HG03575 (cell line): ENCODE measurements around the gene NCR3LG1.

ENCODE experiments used
- ATAC-seq: cut with Tn5 transposase; IDR thresholded peaks from one replicate; pipeline ENCODE4 v1.9.1; 2021; ENCODE audit not compliant: unreplicated experiment, insufficient number of reproducible peaks, low FRiP score; ENCODE audit errors: extremely low read depth

The NCR3LG1 gene

DNA sequence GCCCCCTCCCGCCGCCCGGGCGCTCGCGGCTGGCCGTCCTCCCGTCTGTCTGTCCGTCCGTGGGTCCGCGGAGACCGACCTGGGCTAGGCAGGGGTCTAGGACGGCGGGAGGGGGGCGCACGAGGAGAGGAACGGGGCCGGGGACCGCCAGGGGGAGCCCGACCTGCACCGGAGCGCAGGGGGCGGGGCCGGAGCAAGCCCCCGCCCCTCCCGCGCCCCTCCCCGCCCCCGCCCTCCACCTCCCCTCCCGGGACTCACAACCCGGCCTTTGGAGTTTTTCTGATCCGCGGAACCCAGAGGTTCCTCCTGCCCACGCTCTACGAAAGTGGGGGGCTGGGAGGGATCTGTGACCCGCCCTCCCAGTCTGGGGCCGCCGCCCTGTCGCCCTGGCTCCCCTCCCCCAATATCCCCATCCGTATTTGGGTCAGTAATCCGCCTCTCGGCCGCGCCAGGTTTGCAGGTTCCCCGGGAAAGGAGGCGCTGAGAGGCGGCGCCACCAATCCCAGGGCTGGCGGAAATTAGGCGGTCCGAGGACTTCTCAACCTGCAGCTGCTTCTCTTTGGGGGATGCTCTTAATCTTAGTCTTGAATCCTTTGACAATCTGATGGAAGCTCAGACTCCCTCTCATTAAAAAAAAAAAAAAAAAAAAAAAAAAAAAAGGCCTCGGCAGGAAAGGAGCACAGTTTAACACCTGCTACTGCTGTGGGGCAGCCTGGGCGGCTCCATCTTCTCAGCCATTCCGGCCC lies 37.8 kb downstream of the NCR3LG1 start:
- no peak for ATAC-seq

DNA sequence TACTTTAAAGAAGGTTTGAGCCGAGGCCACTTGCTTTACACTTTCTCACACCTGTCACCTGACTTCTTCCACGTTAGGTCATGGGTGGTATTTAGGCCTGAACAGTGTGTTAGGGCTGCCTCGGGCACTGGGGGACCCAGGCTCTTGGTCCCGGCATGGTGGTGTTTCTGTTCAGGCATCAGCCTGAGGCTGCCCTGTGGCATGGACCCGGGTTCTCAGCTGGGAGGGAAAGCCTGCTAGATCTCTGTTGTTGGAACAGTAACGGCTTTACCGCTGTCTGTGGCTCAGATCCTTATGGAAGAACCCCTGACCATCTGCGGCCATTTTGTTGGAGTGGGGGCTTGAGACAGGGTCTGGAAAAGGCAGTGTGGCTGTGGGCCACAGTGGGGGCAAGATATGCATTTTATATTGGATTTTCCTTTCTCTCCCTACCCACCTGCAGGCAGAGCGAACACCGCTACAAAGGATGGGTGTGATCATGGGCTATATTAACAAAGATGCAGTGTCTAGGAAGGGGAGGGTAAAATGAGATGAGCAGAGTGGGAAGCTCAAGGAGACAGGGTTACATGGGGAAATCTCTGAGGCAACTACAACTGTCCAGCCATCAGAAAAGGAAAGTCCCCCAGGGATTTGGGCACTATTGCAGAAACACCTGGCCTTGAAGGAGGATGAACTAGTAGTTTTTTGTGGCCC lies 38.5 kb downstream of the NCR3LG1 start:
- ATAC-seq, result no peak

DNA sequence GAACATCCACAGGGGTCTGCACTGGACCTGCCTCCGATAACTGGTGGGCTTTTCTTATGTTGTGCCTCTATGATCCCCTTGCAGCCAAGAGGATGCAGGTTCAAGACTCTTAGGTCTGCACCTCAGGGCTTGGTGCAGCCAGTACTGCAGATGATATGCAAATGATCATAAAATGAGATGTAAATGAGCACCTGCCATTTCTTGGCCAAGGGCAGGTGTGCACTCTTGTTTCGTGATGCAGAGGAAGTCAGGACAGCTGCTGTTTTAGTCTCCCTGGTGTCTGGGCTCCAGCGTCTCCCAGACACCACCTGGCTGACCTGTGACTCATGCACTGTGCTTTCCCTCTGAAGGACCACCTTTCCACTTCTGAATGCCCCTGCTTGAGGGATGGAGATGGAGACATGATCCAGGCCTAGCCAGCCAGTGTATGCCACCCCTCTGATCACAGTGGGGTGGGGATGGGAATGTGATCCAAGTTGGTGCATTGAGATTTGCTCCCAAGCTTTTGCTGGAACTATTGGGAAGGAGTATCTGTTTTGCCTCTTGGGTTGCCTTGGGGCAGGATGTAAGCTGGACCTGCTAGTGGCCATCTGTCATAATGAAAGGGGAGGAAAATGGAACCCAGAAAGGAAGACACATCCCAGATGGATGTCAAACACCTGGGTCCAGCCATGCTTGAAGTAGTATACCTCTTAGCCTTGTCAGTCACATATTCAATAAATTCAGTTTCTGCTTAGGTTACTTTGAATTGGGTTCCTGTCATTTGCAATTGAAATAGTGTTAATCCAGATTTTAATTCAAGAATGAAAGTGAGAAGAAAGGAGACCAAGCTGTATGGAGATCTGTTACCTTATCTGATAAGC lies 40.1 kb downstream of the NCR3LG1 start:
- no peak for ATAC-seq

DNA sequence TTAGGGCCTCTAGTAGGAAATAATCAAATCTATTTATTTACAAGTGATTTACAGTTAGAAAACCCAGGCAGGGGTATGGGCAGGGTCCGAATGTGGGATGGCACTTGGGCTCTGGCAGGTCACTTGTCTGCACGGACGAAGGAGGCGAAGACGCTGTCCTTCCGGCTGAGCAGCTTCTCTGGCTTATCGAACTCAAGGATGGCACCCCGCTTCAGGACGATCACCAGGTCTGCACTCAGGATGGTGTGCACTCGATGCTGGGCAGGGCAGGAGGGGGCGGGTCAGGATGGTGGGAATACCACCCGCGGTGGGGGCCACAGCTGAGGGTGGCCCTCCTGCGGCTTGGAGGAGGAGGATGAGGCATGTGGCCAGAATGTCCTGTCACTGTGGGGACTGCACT lies 41.3 kb downstream of the NCR3LG1 start:
- ATAC-seq, result no peak

DNA sequence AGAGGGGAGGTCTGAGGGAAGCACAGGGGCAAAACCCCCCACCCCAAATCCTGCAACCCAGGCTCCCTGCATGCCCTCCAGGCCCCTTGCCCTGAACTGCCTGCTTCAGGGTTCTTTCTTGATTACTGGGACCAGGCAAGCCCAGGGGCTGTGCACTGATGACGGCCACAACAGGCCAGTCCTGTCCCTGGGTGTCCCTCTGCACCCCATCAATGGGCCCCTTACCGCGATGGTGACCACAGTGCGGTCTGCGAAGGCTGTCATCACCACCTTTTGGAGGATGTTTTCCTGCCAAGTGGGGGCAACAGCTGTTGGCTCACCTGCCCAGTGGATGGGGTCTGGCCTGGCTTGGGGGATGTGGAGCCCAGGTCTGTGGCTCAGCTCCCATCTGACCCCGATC lies 41.9 kb downstream of the NCR3LG1 start:
- ATAC-seq, result no peak

DNA sequence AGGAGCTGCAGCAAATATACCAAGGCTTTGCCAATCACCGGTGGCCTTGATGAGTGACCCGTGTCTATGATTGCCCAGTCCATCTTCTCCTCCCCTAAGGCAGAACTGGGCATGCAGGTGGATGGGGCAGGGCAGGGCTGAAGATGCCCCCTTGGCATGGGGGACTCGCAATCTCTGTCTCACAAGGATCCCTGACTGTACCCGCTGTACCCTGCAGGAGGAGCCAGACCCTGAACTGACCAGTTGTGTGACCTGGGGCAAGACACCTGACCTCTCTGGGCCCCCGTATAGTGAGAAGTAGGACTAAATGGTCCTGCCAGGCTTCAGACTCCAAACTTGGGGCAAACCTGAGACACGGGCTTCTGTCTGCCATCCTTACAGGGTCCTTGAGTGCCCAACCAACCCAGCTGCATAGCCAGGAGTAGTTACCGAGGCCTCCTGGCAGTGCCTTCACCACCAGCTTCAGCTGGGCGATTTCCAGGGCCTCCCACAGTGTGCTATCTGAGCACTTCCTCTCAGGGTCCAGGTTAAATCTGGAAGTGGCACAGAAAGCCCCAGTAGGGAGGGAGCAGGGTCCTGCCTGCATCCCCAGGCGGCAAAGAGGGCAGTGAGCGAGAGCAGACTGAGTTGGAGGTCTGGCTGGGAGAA lies 43.3 kb downstream of the NCR3LG1 start:
- no peak for ATAC-seq

DNA sequence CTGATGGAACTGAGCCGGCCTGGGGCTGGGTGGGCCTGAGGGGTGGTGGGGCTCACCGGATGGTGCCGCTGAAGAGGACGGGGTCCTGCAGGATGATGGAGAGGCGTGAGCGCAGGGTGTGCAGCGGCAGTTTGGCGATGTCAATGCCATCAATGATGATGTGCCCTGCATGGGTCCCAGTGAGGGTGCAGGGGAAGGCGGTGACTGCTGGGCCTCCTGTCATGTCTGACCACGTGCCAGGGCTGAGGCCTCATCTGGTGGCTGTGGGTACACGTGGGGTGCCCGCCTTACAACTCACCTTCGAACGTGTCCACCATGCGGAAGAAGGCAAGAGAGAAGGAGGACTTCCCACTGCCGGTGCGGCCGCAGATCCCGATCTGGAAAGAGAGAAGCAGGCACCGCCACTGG lies 44.0 kb downstream of the NCR3LG1 start:
- no peak for ATAC-seq

DNA sequence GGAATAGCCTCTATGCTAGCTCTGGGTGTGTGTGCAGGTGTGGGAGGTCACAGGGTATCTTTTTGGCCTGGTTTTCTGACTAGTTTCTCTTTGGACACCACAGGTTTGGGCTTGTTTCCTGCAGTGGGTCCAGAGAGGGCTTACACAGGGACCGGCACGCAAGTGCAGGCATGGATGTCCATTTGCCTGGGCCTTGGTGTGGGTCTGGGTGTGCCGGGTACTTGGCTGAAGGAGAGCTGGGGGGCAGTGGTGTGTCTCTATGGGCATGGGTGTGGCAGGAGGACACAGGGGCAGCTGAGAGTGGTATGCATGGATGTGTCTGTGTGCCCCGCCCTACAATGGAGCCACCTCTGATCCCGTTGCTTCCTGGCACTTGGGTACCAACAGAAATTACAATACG lies 44.4 kb downstream of the NCR3LG1 start:
- no peak for ATAC-seq

DNA sequence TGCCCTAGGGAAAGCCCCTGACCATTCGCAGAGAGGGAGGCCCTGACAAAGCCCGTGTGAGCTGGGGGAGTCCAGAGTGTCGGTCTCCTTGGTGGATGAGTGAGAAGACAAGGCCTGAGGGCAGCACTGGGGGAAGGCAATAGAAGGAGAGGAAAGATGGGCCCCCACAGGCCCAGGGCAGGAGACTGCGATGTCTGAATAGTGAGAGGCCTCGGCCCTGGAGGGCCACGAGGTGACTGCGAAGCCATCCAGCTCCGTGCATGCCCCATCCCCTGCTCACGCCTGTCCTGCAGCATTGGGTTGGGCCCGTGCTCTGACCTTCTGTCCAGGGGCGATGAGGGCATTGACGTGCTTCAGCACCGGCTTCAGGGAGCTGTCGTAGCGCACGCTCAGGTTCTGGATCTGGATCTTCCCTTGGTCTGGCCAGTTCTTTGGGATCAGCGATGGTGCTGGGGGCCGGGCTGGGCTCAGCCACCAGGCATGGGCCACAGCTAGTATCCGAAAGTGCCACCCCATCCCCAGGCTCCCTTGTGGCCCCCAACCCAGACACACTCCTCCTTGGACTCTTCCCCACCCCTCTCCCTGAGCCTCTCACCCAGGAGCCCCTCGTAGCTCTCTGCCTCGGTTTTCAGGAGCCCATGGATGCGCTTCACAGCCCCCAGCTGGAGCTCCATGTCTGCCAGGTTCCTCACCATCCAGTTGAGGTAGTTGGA lies 45.2 kb downstream of the NCR3LG1 start:
- ATAC-seq, result no peak

DNA sequence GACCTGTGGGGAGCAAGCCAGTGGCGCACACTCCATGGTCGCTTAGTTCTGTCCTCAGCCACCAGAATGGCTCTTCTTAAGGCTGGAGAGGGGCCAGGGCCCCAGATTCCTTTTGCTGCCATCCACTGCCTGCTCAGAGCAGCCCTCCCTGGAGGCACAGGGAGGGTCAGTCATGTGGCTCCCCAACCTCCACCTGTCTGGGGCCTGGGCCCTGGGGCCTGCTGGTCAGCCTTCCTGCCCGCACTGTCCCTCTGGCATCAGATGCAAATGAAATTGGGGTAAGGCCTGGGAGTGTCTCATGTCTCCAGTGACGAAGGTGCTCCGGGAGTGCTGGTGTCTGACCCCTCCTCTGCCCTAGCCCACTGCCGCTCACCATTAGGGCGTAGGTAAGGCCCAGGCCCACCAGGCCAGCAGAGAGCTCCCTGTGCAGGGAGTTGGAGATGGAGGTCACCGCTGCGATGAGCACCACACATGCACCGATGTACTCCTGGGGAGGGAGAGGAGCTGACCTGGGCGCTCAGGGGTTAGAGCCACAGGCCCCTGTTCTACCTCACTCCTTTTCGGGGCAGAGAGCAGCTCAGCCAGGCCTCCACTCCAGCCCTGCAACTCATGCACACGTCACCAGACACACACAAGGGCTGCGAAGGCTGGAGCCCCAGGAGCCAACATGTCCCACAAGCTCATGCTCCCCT lies 45.9 kb downstream of the NCR3LG1 start:
- ATAC-seq, result no peak

DNA sequence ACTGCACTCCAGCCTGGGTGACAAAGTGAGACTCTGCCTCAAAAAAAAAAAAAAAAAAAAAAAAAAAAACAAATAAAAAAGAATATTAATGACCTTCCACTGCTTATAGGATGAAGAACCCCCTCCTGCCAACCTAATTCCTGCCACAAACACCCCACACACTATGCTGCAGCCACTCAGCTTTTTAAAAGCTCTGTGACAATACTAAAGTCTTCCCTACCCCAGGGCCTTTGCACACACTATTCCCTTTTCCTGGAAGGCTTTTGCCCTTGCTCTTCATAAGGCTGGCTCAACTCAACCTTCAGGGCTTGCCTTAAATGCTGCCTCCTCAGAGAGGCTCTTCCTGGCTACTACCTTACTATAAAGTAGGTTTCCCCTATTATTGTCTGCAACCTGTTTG lies 47.6 kb downstream of the NCR3LG1 start:
- ATAC-seq, result no peak

DNA sequence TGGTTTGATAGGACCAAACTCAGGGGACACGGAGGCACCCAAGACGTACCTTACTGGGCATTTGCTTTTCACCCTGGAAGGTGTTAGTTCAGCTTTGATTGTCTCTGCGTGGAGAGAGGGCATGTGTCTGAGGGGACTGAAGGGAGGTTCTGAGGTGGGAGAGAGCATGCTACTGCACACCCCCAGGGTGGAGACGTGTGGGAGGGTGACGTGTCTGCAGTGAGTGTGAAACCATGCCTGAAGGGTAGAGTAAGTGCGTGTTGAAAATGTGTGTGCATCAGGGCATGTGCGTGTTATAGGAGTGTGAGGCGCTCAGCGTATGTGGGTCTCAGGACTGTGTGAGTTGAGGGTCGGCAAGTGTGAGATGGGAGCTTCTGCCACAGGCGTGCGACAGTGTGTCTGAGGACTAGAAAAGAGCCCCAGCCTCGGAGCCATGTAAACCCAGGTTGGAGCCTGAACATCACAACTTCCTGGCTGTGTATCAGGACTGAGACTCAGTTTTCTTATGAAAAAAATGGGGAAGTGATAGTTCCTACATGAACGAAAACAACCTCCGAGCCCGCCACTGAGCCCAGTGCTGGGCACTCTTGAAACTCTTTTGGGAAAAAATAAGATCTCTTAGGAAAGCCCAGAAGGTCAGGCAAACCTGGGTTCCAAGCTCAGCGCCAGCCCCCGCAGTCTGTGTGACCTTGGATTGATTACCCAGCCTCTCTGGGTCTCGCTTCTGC lies 48.6 kb downstream of the NCR3LG1 start:
- ATAC-seq, result no peak

DNA sequence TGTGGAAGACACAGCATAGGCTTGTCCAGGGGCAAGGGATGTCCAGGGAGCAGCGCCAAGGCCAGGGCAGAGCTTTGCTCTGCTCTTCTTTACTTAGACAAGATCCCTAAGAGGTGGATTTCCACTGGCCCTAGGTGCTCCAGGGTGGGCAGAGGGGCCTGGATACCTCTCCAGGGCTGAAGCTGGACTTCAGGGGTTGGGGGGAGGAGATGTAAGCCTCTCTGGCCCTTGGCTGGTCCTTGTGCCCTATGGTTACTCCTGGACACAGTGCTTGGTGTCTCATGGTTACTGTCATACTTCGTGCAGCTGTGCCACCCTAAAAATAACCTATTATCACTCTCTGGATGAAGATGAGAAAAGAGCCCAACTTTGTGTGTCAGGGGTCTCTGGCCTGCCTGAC lies 49.7 kb downstream of the NCR3LG1 start:
- ATAC-seq, result no peak

DNA sequence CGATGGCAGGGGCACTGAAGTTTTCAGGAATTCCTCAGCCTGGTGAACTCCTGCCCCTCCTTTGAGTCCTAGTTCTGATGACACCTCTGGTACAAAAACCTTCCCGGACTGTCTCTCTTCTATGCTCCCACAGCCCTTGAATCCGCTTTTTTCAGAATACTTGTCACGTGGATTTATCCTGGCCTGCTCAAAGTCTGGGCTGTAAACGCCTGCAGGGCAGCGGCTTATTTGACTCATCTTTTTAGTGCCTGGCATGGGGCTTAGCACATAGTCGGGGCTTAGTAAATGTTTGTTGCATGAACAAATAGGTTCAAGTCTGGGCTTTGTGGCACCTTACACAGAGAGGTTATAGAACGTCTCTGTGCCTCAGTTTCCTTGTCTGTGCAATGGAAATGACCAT lies 50.2 kb downstream of the NCR3LG1 start:
- no peak for ATAC-seq

DNA sequence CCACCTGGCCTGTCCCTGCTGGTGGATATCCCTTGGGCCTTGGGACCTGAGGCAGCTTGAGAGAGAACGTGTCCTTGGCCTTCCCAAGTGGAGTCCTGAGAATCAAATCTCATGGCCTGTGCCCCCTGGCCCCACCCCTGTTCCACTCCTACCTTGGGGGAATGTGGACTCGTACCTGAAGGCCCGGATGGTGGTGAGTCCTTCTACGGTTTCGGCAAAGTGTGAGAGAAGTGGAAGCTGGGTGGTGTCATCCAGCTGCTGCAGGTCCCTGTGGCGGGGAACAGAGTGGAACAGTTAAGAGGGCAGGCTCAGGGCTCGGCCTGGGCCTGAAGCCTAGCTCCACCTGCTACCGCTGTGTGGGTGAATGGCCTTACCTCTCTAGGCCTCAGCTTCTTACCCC lies 50.9 kb downstream of the NCR3LG1 start:
- ATAC-seq, result no peak

DNA sequence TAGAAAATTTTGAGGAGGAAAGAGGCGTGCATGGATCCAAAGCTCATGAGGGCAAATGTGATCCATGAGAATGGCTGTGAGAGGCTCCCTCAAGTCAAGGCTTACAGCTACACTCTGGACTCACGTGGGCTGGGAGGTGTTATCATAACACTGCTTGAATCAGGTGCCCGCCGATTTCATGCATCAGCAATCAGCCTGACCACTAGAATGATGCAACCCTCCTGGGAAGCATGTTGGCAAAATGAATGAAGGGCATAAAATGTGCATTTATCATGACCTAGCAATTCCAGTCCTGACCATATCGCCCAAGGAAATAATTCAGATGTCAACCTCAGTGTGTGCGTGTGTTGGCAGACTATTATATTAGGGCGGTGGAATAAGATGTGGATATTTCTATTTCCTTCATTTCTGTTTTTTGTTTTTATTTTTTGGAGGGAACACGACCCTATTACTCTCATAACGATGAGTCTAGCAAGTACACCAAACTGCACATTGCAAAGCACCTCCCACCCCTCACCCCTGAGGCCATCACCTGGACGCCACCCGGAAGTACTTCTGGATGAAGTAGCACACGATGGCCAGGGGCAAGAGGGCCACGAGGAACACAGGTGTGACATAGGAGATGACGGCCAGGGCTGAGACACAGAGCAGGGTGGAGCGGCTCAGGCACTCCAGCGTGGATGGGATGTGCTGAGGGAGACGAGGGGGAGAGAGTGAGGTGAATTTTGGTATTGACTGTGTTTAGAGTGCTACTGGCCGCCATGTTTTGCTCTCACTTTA lies 52.6 kb downstream of the NCR3LG1 start:
- no peak for ATAC-seq
